Epithelial cell of proximal tubule (primary cell): ENCODE data around the gene SLC17A2. TPM values are rescaled to one million over a fixed set of nuclear protein-coding genes. Genes with fewer than 3 reads are reported as not detected.

Experiments used
- DNase-seq: peaks from one replicate; pipeline ENCODE4 v3.0.0-alpha.2; 2011; ENCODE audit warnings: low read depth
- H3K4me3 ChIP-seq: 2 replicates; pipeline ENCODE4 v1.5.1; 2011; ENCODE audit warnings: low read depth, mild to moderate bottlenecking, low read length
- CTCF ChIP-seq: conservative IDR thresholded peaks from 2 replicates; pipeline ENCODE4 v1.5.1; 2012; ENCODE audit warnings: low read depth, mild to moderate bottlenecking, low read length
- total RNA-seq: library from RNA; depleted of rRNA; stranded (reverse); fragments of >200 nt; gene quantifications from 2 replicates; pipeline ENCODE4 v1.2.3, GENCODE V29; 2015

SLC17A2 gene
- total RNA-seq, 1 donor from 2014 or later: not detected

DNA sequence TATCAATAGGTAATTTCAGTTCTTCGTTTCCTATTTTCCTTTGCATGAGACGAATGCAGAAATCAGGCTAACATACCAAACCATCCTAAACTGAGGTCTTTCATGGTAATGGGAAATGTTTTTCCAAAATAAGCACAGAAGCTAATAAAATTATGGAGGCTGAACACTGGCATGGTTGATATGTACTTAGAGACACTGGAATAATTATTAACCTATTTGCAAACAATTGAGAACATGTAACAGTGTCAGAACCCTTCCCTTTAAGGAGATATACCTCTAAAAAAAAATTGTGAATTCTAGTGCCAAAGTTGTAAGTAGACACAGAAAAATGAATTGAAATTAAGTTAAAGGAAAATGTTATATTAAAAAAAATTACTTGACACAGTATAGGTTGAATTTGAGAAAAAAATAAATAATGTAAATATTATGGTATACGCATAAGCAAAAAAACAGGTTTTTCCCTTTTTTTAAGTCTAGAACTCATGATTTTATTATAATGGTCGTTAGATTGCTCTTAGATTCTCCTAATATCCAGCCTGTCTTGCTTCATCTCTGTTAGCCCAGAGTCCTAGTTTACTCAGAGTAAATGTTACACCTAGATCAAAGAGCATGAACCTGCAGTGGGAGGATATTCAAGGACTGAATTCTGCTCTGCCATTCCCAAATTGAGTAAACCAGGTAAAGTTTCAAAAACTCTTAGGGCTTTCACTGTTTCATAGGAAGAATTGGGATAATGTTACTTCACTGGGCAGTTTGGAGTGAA is 1.7 kb downstream of the SLC17A2 start:
- no peak for TF ChIP-seq CTCF
- DNase-seq: no peak
- H3K4me3 ChIP-seq: no peak overlapping the region

DNA sequence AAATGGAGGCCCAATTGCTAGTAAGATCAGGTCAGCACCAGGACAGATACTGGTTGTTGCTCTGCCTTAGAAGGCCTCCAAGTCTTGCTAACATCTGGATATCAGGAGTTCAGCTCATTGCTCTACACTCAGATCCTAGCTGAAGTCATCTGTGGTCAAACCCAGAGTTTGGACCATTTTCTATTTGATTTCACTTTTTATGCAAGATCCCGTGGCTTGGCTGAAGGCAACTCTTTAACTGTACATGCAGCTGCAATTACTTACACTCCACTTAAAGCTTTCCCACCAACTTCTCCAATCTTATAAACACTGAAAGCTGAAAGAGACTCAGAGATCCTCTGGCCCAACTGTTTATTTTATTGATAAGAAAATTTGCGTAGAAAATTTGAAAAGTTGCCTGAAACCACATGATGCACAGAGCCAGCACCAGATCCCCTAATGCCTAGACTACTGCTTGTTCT is 2.7 kb downstream of the SLC17A2 start:
- no peak for TF ChIP-seq CTCF
- DNase-seq: no peak
- no peak overlapping the region for H3K4me3 ChIP-seq

DNA sequence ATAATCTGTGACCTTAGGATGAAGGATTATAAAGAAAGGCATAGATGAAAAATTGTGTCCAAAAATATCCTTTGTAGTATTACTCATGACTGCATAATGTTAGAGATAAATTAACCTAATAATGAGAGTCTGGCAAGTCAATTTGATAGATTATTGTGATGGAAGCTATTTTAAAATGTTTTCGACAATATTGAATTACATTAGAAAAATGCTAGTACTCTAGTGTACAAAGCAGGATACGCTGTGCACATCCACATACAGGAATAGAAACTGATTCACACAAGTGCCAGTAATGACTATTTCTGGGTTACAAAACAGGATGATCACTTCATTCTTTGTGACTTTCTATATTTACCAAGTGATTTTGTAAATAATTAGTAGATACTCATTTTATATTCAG is 3.3 kb downstream of the SLC17A2 start:
- no peak for DNase-seq
- TF ChIP-seq CTCF: no peak
- H3K4me3 ChIP-seq: no peak overlapping the region

- no peak for DNase-seq
- no peak for TF ChIP-seq CTCF
Measured at GRCh38 chr6:25925876-25926275, 4.6 kb downstream of the SLC17A2 start.

GRCh38 chr6:25922301-25922700 is 8.2 kb downstream of the SLC17A2 start:
- no peak for TF ChIP-seq CTCF
- DNase-seq: no peak

More at GRCh38 chr6:25925876-25926275, 4.6 kb downstream of the SLC17A2 start:
- no peak overlapping the region for H3K4me3 ChIP-seq

DNA sequence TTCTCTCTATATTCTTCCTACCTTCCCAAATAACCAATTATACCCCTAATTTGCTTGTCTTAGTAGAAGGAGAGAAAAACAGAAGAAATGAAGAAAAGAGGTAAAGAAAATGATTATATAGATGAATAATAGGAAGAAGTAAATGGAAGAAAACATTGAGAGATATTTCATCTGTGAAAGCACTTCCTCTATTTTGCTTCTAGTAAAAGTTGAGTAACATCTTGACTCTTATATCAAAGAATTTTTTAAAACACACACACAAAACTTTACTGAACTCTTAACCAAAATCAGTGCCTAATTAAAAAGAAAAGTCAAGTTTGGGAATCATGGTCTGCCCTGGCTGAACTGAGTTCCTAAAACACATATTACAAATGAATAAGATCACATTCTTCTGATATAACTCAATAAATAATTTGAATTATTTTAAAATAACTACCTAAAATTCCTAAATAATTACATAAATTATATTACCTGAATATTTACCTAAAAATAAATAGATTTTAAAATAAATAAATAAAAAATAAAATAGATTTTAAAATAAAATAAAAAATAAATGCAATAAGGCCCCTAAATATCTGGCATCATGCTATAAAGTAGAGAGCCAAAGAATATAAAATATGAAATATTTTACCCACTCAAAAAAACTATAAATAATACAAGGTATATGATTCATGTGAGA is 8.8 kb downstream of the SLC17A2 start:
- no peak for DNase-seq
- TF ChIP-seq CTCF: no peak
- no peak overlapping the region for H3K4me3 ChIP-seq

More at GRCh38 chr6:25922301-25922700, 8.2 kb downstream of the SLC17A2 start:
- no peak overlapping the region for H3K4me3 ChIP-seq
